ENCODE measurements around the gene MYT1.

DNA sequence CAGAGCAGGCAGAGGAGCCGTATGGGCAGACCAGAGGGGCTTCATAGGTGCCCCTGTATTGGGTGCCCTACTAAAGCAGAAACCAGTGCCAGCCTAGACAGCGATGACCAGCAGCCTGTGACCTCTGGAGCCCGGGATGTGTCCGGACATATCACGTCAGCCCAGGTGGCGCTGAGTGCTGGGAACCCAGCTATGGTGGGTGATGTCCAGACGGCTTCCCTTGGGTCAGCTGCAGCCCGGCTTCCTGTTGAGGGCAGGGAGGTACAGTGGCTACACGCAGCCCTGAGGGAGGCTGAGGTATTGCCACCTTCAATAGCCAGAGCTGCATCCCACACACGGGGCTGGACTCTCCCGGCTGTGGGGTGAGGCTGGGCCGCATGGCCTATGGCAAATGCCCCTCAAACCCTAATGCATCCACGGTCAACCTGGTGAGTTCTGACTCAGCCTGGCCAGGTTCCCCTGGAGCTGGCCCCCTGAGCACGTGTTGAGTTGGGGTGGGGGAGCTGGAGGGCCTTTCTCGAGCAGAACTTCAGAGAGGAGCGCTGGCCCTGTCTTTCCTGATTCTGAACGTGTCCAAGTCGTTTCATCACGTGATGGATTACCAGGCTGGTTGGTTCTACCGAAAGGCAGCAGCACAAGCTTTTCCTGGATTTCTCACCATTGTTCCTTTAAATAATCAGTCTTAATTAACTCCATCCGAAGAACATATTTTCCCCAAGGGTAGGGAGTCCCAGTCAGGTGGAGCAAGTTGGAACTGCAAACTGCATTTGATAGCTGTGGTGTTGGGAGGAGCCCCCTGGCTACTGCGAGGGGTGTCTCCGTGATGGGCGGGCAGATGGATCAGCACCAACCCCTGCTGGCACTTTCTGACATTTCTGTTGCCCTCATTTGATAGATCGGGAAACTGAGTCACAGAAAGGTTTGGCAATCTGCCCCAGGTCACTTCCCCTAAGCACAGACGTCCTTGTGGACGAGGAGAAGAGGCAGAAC lies 7.1 kb upstream of the MYT1 start:
- TF ChIP-seq SUZ12 (IDR thresholded peaks at IDR 0.05; ENCODE audit: extremely low read depth, insufficient read depth, insufficient read length), result no peak
- TF ChIP-seq YY1 (IDR thresholded peaks at IDR 0.05; ENCODE audit: insufficient read depth, insufficient read length), result no peak
